Measurements from ENCODE around the gene KCNAB2.

Gene KCNAB2

DNA sequence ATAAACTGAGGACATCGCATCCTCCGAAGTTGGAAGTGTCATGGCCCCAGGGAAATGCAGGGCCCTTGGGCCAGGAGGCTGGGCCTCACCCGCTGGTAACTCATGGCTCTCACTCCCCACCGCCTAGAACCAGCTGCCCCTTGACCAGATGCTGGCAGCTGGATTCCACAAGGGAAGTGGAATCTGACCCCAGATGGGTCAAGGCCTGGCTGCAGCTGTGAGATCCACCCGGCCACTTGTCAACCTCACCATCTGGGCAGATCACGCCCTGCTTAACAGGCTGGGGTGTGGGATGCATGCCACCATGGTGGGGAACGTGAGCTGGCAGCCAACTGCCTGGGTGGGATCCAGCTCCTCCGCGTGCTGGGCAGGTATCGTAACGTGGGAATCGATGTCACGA, 25.5 kb downstream of the KCNAB2 start:
- Histone ChIP-seq H4K20me1 (ENCODE audit: insufficient read depth, low read length, poor library complexity, severe bottlenecking) (peaks cover 26% of the 10 kb centered on the region), H3K27me3 (ENCODE audit: insufficient read depth, low read length, poor library complexity, severe bottlenecking) (no peaks in the 10 kb centered on the region), H3K9me3 (ENCODE audit: insufficient read depth, low read depth, low read length) (no peaks in the 10 kb centered on the region), H2AFZ (ENCODE audit: low read length) (no peak overlapping the region), H3K9ac (ENCODE audit: low read depth, low read length, poor library complexity, severe bottlenecking) (no peak overlapping the region), H3F3A (ENCODE audit: low read depth) (no peaks in the 10 kb centered on the region), H3K9me2 (replicated peaks; ENCODE audit: low read depth, low read length) (no peaks in the 10 kb centered on the region), H3K4me3 (ENCODE audit: low read length, poor library complexity, severe bottlenecking) (no peak overlapping the region), H3K4me1 (ENCODE audit: insufficient read depth, low read length, poor library complexity, severe bottlenecking) (no peaks in the 10 kb centered on the region), H3K79me2 (ENCODE audit: insufficient read depth, low read length) (peaks cover 7% of the 10 kb centered on the region; the same call in 1 of the 2 replicates), H3K36me3 (ENCODE audit: insufficient read depth, low read length) (peaks cover 88% of the 10 kb centered on the region; the same call in 1 of the 2 replicates), H3K4me2 (ENCODE audit: low read depth, low read length, poor library complexity, severe bottlenecking) (no peak overlapping the region)
- TF ChIP-seq, protein P1, sequence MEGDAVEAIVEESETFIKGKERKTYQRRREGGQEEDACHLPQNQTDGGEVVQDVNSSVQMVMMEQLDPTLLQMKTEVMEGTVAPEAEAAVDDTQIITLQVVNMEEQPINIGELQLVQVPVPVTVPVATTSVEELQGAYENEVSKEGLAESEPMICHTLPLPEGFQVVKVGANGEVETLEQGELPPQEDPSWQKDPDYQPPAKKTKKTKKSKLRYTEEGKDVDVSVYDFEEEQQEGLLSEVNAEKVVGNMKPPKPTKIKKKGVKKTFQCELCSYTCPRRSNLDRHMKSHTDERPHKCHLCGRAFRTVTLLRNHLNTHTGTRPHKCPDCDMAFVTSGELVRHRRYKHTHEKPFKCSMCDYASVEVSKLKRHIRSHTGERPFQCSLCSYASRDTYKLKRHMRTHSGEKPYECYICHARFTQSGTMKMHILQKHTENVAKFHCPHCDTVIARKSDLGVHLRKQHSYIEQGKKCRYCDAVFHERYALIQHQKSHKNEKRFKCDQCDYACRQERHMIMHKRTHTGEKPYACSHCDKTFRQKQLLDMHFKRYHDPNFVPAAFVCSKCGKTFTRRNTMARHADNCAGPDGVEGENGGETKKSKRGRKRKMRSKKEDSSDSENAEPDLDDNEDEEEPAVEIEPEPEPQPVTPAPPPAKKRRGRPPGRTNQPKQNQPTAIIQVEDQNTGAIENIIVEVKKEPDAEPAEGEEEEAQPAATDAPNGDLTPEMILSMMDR (conservative IDR thresholded peaks at IDR 0.05; ENCODE audit: low read length): no peak
- TF ChIP-seq EZH2phosphoT487 (IDR thresholded peaks at IDR 0.05; ENCODE audit: borderline replicate concordance): no peak

DNA sequence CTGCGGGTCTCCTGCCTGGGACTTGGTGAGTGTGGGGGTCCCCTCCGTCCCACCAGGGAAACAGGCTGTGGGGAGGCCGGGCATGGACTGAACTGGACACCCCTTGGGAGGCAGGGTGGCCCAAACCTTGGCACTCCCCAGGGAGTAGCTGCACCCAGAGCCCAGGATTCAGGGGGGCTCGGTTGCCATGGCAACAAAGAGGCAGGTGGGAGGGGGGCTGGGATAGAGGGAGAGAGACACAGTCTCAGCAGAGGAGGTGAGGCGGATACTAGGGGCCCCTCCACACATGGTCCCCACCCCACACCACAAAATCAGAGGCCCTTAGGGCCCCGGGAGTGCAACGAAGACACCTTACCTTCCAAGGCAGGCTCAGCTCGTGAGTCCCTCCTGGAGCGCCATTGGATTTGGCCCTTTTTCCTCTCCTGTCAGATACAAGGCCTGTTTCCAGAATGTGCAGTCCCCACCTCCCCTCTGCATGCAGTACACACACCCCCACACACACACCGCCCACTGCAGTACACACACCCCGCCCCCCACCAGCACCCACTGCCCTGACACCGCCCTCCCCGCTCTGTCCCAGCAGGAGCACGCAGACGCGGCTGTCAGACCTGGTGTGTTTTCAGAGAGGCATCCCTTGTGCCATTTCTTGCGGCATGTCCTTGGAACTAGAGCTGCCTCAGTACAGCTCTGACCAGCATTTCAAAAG, 27.2 kb downstream of the KCNAB2 start:
- Histone ChIP-seq H3F3A (ENCODE audit: low read depth) (no peaks in the 10 kb centered on the region), H3K27me3 (ENCODE audit: insufficient read depth, low read length, poor library complexity, severe bottlenecking) (no peaks in the 10 kb centered on the region), H3K4me3 (ENCODE audit: low read length, poor library complexity, severe bottlenecking) (no peak overlapping the region), H3K9ac (ENCODE audit: low read depth, low read length, poor library complexity, severe bottlenecking) (no peak overlapping the region), H3K4me2 (ENCODE audit: low read depth, low read length, poor library complexity, severe bottlenecking) (no peak overlapping the region), H4K20me1 (ENCODE audit: insufficient read depth, low read length, poor library complexity, severe bottlenecking) (peaks cover 23% of the 10 kb centered on the region), H3K36me3 (ENCODE audit: insufficient read depth, low read length) (peaks cover 89% of the 10 kb centered on the region; the same call in 1 of the 2 replicates), H2AFZ (ENCODE audit: low read length) (no peak overlapping the region), H3K79me2 (ENCODE audit: insufficient read depth, low read length) (no peaks in the 10 kb centered on the region; the same call in 1 of the 2 replicates), H3K9me2 (replicated peaks; ENCODE audit: low read depth, low read length) (no peaks in the 10 kb centered on the region), H3K4me1 (ENCODE audit: insufficient read depth, low read length, poor library complexity, severe bottlenecking) (no peaks in the 10 kb centered on the region), H3K9me3 (ENCODE audit: insufficient read depth, low read depth, low read length) (no peaks in the 10 kb centered on the region)
- no peak for TF ChIP-seq EZH2phosphoT487 (IDR thresholded peaks at IDR 0.05; ENCODE audit: borderline replicate concordance)
- TF ChIP-seq, protein P1 (conservative IDR thresholded peaks at IDR 0.05; ENCODE audit: low read length): no peak

DNA sequence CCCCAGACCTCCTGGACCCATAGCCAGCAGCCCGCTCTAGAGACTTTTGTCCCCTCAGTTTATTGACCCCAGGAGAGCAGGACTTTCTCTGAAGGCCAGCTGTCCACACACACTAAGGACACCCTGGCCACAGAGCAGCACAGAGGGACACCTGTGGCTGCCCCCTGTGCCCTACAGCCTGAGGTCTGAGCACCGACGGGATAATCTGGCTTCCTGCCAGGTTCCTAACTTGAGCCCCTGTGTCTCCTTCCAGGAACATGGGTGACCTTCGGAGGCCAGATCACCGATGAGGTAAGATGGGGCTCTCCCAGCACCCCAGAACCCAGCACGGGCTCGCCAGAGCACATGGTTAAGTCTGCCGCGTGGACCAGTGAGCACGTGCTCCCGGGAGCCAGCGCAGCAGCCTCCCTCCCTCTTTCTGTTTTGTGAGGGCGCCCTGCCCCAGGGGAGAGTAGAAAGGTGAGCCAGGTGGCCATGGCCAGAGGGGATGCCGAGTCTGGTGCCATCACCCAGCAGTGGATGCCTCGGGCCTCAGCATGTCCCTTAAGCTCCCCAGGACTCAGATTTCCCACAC, 27.9 kb downstream of the KCNAB2 start:
- H3F3A ChIP-seq (ENCODE audit: low read depth): no peaks in the 10 kb centered on the region

More for the DNA sequence above, 27.9 kb downstream of the KCNAB2 start:
- Histone ChIP-seq H3K4me2 (ENCODE audit: low read depth, low read length, poor library complexity, severe bottlenecking) (no peak overlapping the region), H3K4me1 (ENCODE audit: insufficient read depth, low read length, poor library complexity, severe bottlenecking) (no peaks in the 10 kb centered on the region), H2AFZ (ENCODE audit: low read length) (no peak overlapping the region), H3K9me3 (ENCODE audit: insufficient read depth, low read depth, low read length) (no peaks in the 10 kb centered on the region), H3K4me3 (ENCODE audit: low read length, poor library complexity, severe bottlenecking) (no peak overlapping the region), H3K27me3 (ENCODE audit: insufficient read depth, low read length, poor library complexity, severe bottlenecking) (no peaks in the 10 kb centered on the region), H3K9ac (ENCODE audit: low read depth, low read length, poor library complexity, severe bottlenecking) (no peak overlapping the region), H3K9me2 (replicated peaks; ENCODE audit: low read depth, low read length) (no peaks in the 10 kb centered on the region), H4K20me1 (ENCODE audit: insufficient read depth, low read length, poor library complexity, severe bottlenecking) (peaks cover 16% of the 10 kb centered on the region), H3K36me3 (ENCODE audit: insufficient read depth, low read length) (peaks cover 90% of the 10 kb centered on the region; the same call in 1 of the 2 replicates), H3K79me2 (ENCODE audit: insufficient read depth, low read length) (no peaks in the 10 kb centered on the region; the same call in 1 of the 2 replicates)
- no peak for TF ChIP-seq EZH2phosphoT487 (IDR thresholded peaks at IDR 0.05; ENCODE audit: borderline replicate concordance)
- TF ChIP-seq, protein P1 (conservative IDR thresholded peaks at IDR 0.05; ENCODE audit: low read length): no peak
